Measurements from ENCODE around the gene ERC1. TPM values are rescaled to one million over a fixed set of nuclear protein-coding genes. Genes with fewer than 3 reads are reported as not detected.

ERC1 gene
- total RNA-seq, 4 donors from 2014 or later, result 23.5 to 74.8 (median 57.0) TPM

GRCh38 chr12:1064317-1064716 lies 73.3 kb downstream of the ERC1 start:
- Histone ChIP-seq H3K36me3 (peaks cover 0 to 5% (median 0%) of the 10 kb centered on the region in 4 donors), H3K9me3 (peaks cover 24 to 25% of the 10 kb centered on the region in 2 donors), H3K4me3 (no peak overlapping the region), H3K4me1 (no peaks in the 10 kb centered on the region), H3K27me3 (no peaks in the 10 kb centered on the region), H3K27ac (no peak overlapping the region)
- DNase-seq, result no peak
- in situ Hi-C loops (cut with MboI; ENCODE audit: low pct_ligation_motif_present in 1 of 4, low pct_unique_long_range_greater_than_20kb in 1 of 4, low sequenced_read_pairs in 3 of 4), result no loop called here
- no peak for TF ChIP-seq POLR2AphosphoS5 (IDR thresholded peaks at IDR 0.05)
- TF ChIP-seq POLR2A (IDR thresholded peaks at IDR 0.05), result no peak
- TF ChIP-seq CTCF (IDR thresholded peaks at IDR 0.05), result no peak
- no peak for TF ChIP-seq EP300 (IDR thresholded peaks at IDR 0.05; ENCODE audit: low read depth)
- intact Hi-C loops (cut with DNase I; ENCODE audit: low total_unique reads), result no loop called here
- 100% methylated on average over 2 of the region's 2 CpGs for WGBS, 2 donors (ENCODE audit: low coverage in 1 of 2)

GRCh38 chr12:1065629-1066028 lies 74.6 kb downstream of the ERC1 start:
- no peaks in the 10 kb centered on the region for H3K4me1 ChIP-seq
- H3K27ac ChIP-seq, result no peak overlapping the region
- H3K4me3 ChIP-seq, result no peak overlapping the region
- H3K36me3 ChIP-seq, result peaks cover 0 to 5% (median 0%) of the 10 kb centered on the region in 4 donors
- intact Hi-C loops (cut with DNase I; ENCODE audit: low total_unique reads), result no loop called here
- 88 to 97% methylated on average over 1 to 3 of the region's 3 CpGs for WGBS, 2 donors (ENCODE audit: low coverage in 1 of 2)
- H3K9me3 ChIP-seq, result peaks cover 20 to 25% of the 10 kb centered on the region in 2 donors
- no peaks in the 10 kb centered on the region for H3K27me3 ChIP-seq
- no peak for DNase-seq
- in situ Hi-C loops (cut with MboI; ENCODE audit: low pct_ligation_motif_present in 1 of 4, low pct_unique_long_range_greater_than_20kb in 1 of 4, low sequenced_read_pairs in 3 of 4), result no loop called here
- TF ChIP-seq POLR2A (IDR thresholded peaks at IDR 0.05), result no peak

- no peak overlapping the region for H3K27ac ChIP-seq
- no peaks in the 10 kb centered on the region for H3K36me3 ChIP-seq
- no peaks in the 10 kb centered on the region for H3K27me3 ChIP-seq
- peaks cover under 1 to 3% of the 10 kb centered on the region in 2 donors for H3K9me3 ChIP-seq
- DNase-seq, result no peak
- no peaks in the 10 kb centered on the region for H3K4me1 ChIP-seq
- in situ Hi-C loops (cut with MboI; ENCODE audit: low pct_ligation_motif_present in 1 of 4, low pct_unique_long_range_greater_than_20kb in 1 of 4, low sequenced_read_pairs in 3 of 4), result no loop called here
- no peak for TF ChIP-seq CTCF (IDR thresholded peaks at IDR 0.05)
- TF ChIP-seq EP300 (IDR thresholded peaks at IDR 0.05; ENCODE audit: low read depth), result no peak
- TF ChIP-seq POLR2A (IDR thresholded peaks at IDR 0.05), result no peak
- no peak for TF ChIP-seq POLR2AphosphoS5 (IDR thresholded peaks at IDR 0.05)
- WGBS, 2 donors (ENCODE audit: low coverage in 1 of 2), result 91 to 93% methylated on average over 2 of the region's 2 CpGs
- intact Hi-C loops (cut with DNase I; ENCODE audit: low total_unique reads), result loop anchor here (10.0 kb wide), 1 partner anchor 85 kb away; no protein-coding TSS in a partner anchor
- H3K4me3 ChIP-seq, result no peak overlapping the region
These were observed 78.8 kb downstream of the ERC1 start for GRCh38 chr12:1069846-1070245.

- no peak for DNase-seq
- no peak for TF ChIP-seq CTCF (IDR thresholded peaks at IDR 0.05)
- TF ChIP-seq POLR2AphosphoS5 (IDR thresholded peaks at IDR 0.05), result no peak
- TF ChIP-seq POLR2A (IDR thresholded peaks at IDR 0.05), result no peak
- no peak for TF ChIP-seq EP300 (IDR thresholded peaks at IDR 0.05; ENCODE audit: low read depth)
- Histone ChIP-seq H3K36me3 (no peaks in the 10 kb centered on the region), H3K27ac (no peak overlapping the region), H3K27me3 (no peaks in the 10 kb centered on the region), H3K4me1 (peaks cover 0 to 8% (median 2%) of the 10 kb centered on the region in 4 donors), H3K9me3 (no peaks in the 10 kb centered on the region), H3K4me3 (no peak overlapping the region)
- 51 to 75% methylated on average over 3 of the region's 3 CpGs for WGBS, 2 donors (ENCODE audit: low coverage in 1 of 2)
- intact Hi-C loops (cut with DNase I; ENCODE audit: low total_unique reads) (loop anchor here (10.0 kb wide), 1 partner anchor 86 kb away; no protein-coding TSS in a partner anchor), in situ Hi-C loops (cut with MboI; ENCODE audit: low pct_ligation_motif_present in 1 of 4, low pct_unique_long_range_greater_than_20kb in 1 of 4, low sequenced_read_pairs in 3 of 4) (no loop called here)
These were observed 80.2 kb downstream of the ERC1 start for GRCh38 chr12:1071182-1071581.

GRCh38 chr12:1073652-1074051 lies 82.6 kb downstream of the ERC1 start:
- 90 to 93% methylated on average over 2 to 9 of the region's 9 CpGs for whole genome bisulfite sequencing, 2 donors (ENCODE audit: low coverage in 1 of 2)
- Histone ChIP-seq H3K4me3 (no peak overlapping the region), H3K9me3 (no peaks in the 10 kb centered on the region), H3K27me3 (no peaks in the 10 kb centered on the region), H3K27ac (no peak overlapping the region), H3K4me1 (peaks cover 0 to 24% (median 12%) of the 10 kb centered on the region in 4 donors), H3K36me3 (no peaks in the 10 kb centered on the region)
- in situ Hi-C loops (cut with MboI; ENCODE audit: low pct_ligation_motif_present in 1 of 4, low pct_unique_long_range_greater_than_20kb in 1 of 4, low sequenced_read_pairs in 3 of 4), result no loop called here
- intact Hi-C loops (cut with DNase I; ENCODE audit: low total_unique reads), result loop anchor here (2.0 to 10.0 kb wide), 2 partner anchors 29 to 89 kb away; no protein-coding TSS in a partner anchor
- DNase-seq, result no peak
- TF ChIP-seq POLR2AphosphoS5 (IDR thresholded peaks at IDR 0.05) (no peak), EP300 (IDR thresholded peaks at IDR 0.05; ENCODE audit: low read depth) (no peak), CTCF (IDR thresholded peaks at IDR 0.05) (no peak), POLR2A (IDR thresholded peaks at IDR 0.05) (no peak)
